IPS-11a (cell line): ENCODE results near the gene ABAT.
"Not testable (repeated sequence)": the region's sequence is repeated elsewhere in the genome, so short reads cannot be mapped to it uniquely, and the experiment has no call there.

Experiments used
- H3K4me3 ChIP-seq: one replicate; pipeline ENCODE4 v1.5.1; 2013; ENCODE audit warnings: low read depth, low read length, control low read depth

The ABAT gene

DNA sequence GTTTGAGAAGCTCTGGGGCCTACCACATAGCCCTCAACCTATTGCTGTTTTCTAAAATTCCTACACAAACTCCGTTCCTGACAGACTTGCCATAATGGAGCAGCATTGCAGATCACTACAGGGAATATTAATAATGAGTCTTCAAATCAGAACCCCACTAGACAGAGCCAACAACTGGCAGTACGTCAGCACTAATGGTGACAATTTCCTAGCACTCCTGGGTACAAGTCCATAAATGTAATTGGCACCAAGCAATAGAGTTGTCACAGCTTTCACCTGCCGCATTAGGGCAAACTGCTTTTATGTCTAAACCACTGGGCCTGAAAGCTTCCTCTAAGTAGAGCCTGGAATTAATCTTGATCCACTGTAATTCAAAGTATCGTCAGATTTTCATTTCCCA, 25.5 kb upstream of the ABAT start:
- no peak overlapping the region for H3K4me3 ChIP-seq

DNA sequence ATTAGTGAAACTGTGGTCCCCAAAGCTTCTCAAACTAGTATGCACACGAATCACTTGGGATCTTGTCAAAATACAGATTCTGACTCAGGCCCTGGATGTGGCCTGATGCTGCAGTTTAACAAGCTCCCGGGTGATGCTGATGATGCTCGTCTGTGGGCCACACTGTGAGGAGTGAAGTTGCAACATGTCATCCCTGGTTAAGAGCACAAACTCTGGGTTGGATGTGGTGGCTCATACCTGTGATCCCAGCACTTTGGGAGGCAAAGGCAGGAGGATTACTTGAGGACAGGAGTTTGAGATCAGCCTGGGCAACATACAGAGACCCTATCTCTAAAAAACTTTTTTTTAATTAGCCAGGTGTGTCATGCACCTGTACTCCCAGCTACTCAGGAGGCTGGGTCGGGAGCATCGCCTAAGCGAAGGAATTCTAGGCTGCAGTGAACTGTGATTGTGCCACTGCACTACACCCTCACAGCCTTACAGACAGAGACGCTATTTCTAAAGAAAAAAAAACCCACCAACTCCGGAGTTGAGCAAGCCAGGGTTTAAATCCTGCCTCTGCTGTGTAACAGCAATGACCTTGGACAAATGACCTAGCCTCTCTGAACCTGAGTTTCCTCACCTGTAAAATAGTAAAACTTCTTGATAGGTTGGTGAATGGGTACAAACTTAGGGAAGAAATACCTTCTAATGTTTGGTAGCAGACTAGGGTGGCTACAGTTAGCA, 24.4 kb upstream of the ABAT start:
- no peak overlapping the region for H3K4me3 ChIP-seq

DNA sequence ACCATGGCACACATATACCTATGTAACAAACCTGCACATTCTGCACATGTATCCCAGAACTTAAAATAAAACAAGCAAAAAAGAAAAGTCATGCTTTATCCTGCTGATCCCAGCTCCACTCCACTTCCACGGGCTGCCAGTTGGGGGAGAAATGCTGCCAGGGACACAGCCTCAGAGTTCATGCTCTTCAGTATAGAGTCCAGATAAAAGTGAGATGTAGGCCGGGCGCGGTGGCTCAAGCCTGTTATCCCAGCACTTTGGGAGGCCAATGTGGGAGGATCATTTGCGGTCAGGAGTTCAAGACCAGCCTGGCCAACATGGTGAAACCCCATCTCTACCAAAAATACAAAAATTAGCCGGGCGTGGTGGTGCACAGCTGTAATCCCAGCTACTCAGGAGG, 22.5 kb upstream of the ABAT start:
- not testable (repeated sequence) for H3K4me3 ChIP-seq

DNA sequence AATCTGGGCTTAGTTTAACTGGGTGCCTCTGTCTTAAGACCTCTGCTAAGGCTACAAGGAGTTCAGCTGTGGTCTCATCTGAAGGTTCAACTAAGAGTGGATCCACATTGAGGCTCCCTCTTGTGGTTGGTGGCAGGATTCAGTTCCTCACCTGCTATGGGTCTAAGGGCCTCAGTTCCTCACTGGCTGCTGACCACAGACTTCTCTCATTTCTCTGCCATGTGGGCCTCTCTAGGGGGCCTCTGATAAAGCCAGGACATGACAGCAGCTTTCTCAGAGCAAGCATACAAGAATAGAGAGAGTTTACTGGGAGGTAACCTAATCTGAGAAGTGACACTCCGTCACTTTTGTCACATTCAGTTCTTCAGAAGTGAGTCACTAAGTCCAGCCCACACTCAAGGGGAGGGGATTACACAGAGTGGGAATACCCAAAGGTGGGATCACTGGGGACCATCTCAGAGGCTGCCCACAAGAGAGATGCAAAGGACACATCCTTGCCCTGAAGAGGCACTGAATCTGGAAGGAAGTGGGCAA, 19.2 kb upstream of the ABAT start:
- no peak overlapping the region for H3K4me3 ChIP-seq

DNA sequence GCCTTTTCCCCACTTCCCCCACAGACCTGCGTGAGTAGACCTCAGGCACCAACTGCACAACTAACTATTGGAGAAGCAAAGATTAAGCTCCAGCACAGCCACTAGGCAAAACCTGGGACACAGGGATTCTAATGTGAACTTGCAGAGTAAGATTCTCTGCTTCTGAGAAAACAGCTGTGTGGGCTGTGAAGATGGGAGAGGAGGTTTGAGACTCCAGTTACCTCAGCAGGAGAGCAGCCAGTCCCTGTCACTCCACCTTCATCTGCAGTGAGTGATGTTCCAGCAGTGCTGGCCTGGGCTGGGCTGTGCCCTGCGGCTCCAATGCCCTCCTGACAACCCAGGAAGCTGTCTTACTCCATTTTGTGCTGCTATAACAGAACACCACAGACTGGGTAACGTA, 18.0 kb upstream of the ABAT start:
- H3K4me3 ChIP-seq, result no peak overlapping the region

DNA sequence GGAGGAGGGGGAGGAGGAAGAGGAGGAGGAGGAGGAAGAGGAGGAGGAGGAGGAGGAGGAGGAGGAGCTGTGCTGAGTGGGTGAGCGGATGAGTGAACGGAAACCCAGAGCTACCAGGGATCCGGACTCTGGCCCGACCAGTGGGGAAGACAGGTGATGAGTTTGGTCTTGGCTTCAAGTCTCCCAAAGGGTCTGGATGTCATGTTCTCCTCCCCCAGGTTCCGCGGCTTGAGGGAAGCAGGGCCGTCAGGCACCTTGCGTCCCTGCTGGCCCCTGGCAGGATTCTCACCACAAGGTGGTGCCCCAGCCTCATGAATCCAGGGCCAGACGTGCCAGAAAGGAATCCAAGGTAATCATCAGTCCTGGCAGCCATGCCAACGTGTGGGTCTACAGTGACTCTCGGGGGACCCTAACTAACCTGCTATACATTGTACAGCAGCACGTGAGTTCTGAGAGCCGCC, 13.5 kb upstream of the ABAT start:
- H3K4me3 ChIP-seq, result no peak overlapping the region

DNA sequence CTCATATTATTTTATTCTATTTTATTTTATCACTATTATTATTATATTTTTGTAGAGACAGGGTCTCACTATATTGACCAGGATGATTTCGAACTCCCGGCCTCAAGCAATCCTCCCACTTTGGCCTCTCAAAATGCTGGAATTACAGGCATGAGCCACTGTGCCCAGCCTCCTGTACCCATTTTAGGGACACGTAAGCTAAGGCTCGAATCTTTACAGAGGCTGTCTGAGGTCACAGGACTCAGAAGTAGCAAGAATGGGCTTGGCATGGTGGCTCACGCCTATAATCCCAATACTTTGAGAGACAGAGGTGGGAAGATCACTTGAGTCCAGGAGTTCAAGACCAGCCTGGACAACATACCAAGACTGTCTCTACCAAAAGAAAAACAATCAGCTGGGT, 12.7 kb upstream of the ABAT start:
- H3K4me3 ChIP-seq, result no peak overlapping the region

DNA sequence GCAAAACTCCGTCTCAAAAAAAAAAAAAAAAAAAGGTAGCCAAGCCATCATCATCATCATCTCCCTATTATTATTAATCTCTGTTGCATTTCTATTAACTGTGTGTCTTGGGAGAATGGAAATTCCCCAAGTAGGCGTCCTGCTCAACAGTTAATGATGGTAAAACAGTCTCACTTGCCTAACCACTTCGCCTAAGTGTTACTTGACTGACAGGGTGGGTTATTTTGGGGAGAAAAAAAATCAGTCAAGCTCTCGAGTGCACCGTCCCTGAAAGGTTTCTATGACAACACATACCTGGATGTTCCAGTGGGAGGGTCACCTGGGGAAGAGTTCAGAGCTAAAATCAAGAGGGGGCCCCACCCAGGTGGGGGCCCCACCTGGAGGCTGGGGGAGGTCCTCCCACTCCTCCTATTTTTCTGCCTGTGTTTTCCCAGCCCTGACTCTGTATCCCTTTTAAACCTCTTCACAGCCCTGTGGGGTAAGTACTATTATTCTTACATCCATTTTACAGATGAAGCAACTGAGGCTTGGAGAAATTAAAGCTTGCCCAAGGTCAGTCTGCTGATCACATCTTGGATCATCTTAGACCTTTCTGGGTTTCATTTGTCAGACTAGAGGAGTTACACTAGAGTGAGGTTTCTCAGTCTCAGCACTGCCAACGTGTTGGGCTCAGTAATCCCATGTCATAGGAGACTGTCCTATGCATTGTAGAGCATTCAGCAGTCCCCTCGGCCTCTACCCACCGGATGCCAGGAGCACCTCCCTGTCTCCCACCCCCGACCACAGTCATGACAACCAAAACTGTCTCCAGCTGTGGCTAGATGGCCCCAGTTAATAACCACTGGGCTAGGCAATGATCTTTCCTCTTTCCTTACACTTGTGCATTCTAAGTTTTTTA, 11.0 kb upstream of the ABAT start:
- H3K4me3 ChIP-seq, result no peak overlapping the region

DNA sequence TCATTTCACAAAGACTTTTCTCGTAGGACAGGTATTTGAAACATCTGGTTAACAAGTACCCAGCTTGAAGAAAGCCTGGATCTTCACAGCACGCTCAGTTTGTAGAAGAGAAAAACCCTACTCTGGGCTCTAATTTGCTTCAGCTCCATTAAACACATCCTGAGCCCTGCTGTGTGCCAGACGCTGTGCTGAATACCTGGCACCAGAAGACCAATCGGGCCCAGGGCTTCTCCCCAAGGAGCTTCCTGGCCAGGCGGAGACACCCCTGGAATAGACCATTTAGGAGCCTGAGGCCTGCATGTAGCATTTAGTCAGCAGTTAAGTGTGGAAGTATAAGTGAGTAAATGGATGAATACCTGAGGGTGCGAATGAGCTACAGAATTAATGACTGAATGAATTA, 8.9 kb upstream of the ABAT start:
- no peak overlapping the region for H3K4me3 ChIP-seq

DNA sequence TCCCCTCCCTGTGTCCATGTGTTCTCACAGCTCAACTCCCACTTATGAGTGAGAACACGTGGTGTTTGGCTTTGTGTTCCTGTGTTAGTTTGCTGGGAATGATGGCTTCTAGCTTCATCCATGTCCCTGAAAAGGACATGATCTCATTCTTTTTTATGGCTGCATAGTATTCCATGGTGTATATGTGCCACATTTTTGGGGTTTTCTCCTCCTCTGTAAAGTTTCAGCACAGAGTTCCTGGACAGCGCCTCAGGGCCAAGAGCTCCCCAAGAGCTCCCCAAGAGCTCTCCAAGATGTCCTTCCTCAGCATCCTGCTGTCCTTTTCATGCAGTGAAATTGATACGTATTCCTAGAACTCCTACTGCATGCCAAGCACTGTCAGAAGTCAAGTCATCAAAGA, 6.9 kb upstream of the ABAT start:
- no peak overlapping the region for H3K4me3 ChIP-seq

DNA sequence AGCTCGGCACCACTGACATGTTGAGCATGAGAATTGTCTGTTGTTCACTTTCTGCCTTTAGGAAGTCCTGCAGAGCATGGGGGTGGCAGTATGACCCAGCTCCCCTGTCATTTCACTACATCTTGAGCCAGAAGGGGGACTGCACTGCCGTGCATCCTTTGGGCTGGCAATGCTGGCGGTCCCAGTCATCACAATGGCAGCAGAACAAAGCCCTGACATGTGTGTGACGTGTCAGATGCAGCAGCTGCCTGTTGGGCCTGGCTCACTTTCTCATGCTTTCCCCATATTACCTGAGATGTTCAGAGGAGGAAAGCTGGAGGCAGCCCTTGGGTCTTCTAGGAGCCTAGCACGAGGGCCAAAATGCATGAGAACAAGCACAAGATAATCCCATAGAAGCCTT, 6.3 kb upstream of the ABAT start:
- no peak overlapping the region for H3K4me3 ChIP-seq

DNA sequence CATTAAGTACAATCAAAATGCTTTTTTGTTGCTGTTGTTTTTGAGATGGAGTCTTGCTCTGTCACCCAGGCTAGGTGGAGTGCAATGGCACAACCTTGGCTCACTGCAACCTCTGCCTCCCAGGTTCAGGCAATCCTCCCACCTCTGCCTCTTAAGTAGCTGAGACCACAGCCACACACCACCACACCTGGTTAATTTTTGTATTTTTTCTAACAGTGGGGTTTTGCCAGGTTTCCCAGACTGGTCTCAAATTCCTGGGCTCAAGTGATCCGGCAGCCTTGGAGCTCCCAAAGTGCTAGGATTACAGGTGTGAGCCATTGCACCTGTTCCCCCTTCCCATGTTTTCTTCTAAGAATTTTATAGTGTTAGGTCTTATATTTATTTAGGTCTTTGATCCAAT, 4.9 kb upstream of the ABAT start:
- H3K4me3 ChIP-seq, result no peak overlapping the region

DNA sequence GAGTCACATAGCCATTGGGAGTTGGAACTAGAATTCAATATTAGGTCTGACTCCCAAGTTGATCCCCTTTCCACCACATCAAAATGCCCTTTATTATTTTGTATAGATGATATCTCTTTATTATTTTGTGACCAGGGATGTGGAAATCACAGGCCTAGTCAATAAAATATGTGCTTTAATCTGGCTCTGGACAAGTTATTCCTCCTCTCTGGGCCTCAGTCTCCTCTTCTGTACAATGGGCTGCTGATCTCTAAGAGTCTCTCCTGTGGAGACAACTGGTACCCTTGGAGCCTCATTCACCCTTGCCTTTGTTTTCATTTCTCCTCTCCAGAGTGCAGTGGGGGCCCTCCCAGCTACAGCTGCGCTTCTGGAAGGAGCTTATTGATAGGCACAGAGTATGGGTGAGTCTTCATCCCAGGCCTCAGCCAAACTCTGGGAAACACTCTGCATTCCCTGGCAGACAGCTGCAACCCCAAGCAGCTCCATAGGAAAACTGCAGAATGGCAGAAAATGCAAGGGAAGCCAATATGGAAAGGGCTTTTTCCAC, 4.3 kb upstream of the ABAT start:
- no peak overlapping the region for H3K4me3 ChIP-seq

DNA sequence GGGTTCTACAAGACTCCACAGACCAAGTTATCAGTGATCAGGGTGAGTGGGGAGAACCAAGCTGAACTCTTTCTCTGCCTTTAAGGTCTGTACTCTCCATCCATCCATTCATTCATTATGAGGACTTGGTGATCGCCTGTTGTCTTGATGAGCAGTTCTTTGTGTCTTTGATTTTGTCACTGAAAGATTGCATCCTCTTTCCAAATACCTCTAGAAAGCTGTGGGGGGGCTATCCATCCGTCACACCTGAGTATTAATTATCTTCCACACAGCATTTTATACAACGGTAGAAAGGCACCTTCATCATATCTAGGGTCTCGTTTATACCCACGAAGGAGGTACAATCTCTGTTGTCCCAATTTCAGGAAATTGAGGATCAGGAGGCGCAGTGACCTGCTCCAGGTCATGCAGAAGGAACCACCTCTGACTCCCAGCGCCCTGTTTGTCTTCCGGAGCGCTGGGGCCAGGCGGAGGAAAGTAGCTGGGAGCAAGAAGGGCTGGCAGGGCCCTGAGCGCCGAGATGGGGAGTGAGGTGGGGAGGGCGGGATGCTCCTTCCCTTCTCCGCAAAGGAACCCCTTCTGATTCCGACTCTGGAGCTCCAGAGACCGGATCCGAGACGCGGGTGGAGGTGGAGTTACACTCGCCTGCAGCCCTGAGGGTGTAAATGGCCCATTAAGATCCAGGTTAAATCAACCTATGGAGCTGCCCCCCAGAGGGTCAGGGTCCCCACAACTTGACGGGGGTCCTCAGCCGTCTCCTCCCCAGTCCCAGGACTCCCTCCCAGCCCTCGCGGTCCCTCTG, 605 bp upstream of the ABAT start:
- H3K4me3 ChIP-seq, result peak overlapping the region; percentile 52

DNA sequence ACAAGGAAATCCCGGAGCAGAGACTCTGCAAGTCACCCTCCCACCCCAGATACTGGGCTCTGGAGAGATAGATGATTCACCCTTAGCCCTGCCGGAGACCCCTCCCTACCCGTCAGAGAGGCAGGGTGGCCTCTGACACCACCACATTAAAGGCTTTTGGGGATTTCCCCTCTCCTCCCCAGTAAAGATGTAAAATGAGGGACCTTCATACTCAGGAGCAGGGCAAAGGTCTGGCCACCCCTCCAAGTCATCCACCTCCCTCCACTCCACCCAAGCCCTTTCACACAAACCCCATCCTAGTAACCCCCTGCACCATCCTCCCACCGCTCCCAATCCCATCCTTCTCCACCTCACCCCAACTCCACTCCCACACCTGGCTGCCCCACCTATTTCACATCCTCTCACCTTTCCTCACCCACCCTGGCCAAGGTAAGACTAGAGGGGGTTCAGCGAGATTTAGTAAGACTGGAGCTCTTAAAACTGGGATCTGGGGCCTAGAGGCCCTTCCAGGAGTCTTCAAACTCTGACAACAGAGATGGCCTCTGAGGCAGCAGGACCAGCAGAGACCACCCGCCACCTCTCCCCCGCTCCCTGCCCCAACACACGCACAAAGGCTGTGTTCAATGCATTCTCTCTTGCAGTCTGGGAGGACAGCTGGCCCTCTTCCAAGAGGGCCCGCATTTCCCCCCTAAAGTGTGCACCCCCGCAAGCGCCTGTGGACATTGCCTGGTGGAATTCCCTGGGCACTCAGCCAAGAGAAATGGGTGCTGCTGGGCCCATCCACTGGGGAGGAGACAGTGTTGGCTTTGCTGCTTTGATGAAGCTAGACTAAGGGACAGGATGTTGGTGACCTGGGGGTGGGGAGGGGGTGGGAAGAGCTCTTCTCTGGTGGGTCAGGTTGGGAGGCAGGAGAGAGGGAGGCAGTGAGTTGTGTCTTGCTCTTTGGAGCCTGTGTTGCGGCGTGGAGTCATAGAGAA, 1.1 kb downstream of the ABAT start:
- peak overlapping the region; percentile 65 for H3K4me3 ChIP-seq

DNA sequence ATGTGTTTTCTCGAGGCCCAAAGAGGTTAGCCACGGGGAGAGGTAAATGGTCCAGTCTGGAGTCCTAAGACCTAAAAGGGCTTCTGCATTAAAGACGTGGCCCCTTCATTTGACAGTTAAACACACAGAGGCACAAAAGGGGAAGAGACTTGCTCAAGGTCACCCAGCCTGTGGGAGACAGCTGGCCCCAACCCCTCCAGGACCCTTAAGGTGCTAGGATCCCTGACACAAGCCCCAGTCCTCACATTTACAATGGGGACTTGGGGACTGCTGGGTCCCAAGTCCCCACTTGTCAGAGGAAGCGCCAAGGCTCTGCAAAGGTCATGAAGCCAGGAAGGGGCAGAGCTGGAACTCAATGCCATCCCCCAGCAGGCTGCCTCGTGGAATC, 1.7 kb downstream of the ABAT start:
- no peak overlapping the region for H3K4me3 ChIP-seq

DNA sequence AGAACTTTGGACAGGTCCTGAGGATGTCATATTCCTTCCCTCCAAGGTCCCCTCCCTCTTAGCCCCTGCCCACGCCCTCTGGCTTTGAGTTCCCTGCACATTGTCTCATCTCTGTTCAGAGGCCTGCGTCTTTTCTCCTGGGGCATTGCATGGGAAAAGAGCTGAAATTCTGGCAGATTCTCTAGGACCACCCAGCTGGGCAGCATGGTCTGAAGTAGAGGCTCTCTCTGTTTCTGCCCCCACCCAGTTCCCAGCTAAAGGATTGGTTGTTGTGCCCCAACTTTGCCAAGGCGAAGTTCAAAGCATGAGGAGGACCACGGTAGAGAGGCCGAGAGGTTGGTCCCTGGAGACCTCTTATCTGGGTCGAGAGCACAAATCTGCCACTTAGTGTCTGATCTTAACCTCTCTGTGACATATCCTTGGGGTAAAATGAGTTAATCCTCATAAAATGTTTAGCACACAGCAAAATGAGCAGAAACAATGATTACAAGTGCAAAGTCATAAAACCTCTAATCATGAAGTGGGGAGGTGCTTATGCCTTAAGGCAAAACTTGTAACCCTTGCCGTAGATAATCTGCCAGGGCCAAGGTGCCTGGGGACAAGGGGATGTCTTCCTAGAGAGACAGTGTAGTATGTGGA, 2.4 kb downstream of the ABAT start:
- H3K4me3 ChIP-seq, result no peak overlapping the region

DNA sequence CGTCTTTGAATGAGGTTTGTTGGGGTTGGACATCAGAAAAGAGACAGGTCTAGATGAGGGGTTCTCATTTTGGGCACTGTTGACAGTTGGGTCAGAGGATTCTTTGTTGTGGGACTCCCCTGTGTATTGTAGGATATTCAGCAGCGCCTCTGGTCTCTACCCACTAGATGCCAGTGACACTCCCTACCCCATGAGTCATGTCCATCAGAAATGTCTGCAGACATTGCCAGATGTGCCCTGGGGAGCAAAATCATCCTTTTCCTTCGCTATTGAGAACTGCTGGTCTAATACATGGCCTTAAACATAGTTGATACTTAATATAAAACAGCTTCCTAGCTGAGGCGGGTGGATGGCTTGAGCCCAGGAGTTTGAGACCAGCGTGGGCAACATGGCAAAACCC, 3.1 kb downstream of the ABAT start:
- H3K4me3 ChIP-seq, result no peak overlapping the region
